Endodermal cell (in vitro differentiated cells): ENCODE data around the gene HS1BP3. TPM values are rescaled to one million over a fixed set of nuclear protein-coding genes. Genes with fewer than 3 reads are reported as not detected.

Experiments used
- DNase-seq: peaks from one replicate; pipeline ENCODE4 v3.0.0-alpha.2; 2017
- H3K27ac ChIP-seq: 2 replicates; pipeline ENCODE4 v1.5.1; 2013; ENCODE audit warnings: mild to moderate bottlenecking, low read depth, low read length, moderate library complexity
- H3K27me3 ChIP-seq: 2 replicates; pipeline ENCODE4 v1.6.1; 2013; ENCODE audit warnings: mild to moderate bottlenecking, low read length, moderate library complexity; ENCODE audit not compliant: insufficient read depth, control insufficient read depth, poor library complexity, severe bottlenecking
- H3K36me3 ChIP-seq: 2 replicates; pipeline ENCODE4 v1.7.0; 2013; ENCODE audit warnings: mild to moderate bottlenecking, low read length, moderate library complexity; ENCODE audit not compliant: control insufficient read depth, insufficient read depth
- H3K4me1 ChIP-seq: one replicate; pipeline ENCODE4 v1.7.0; 2013; ENCODE audit warnings: low read length; ENCODE audit not compliant: control insufficient read depth, insufficient read depth
- H3K4me3 ChIP-seq: 2 replicates; pipeline ENCODE4 v1.5.1; 2013; ENCODE audit warnings: mild to moderate bottlenecking, low read length, moderate library complexity
- H3K9ac ChIP-seq: 2 replicates; pipeline ENCODE4 v1.6.1; 2013; ENCODE audit warnings: mild to moderate bottlenecking, low read length, moderate library complexity; ENCODE audit not compliant: poor library complexity, severe bottlenecking; ENCODE audit errors: extremely low read depth
- H3K9me3 ChIP-seq: 2 replicates; pipeline ENCODE4 v1.6.1; 2013; ENCODE audit warnings: mild to moderate bottlenecking, low read length, moderate library complexity; ENCODE audit not compliant: control insufficient read depth
- H3K27ac Mint-ChIP-seq: 2 replicates; pipeline ENCODE4 v1.8.0; 2020; ENCODE audit warnings: mixed read lengths
- H3K27me3 Mint-ChIP-seq: 2 replicates; pipeline ENCODE4 v1.8.0; 2021; ENCODE audit warnings: mild to moderate bottlenecking, mixed read lengths; ENCODE audit not compliant: insufficient read depth
- H3K36me3 Mint-ChIP-seq: 2 replicates; pipeline ENCODE4 v1.8.0; 2020; ENCODE audit warnings: low read depth, mixed read lengths
- H3K4me1 Mint-ChIP-seq: 2 replicates; pipeline ENCODE4 v1.8.0; 2020; ENCODE audit warnings: mixed read lengths
- H3K4me3 Mint-ChIP-seq: 2 replicates; pipeline ENCODE4 v1.8.0; 2020; ENCODE audit warnings: mild to moderate bottlenecking, moderate library complexity, mixed read lengths
- H3K9me3 Mint-ChIP-seq: 2 replicates; pipeline ENCODE4 v1.8.0; 2020; ENCODE audit warnings: mild to moderate bottlenecking, mixed read lengths
- CTCF ChIP-seq: fragments of 200-600 bp; sonication (generic); conservative IDR thresholded peaks from 2 replicates; pipeline ENCODE4 v1.5.0; 2021; ENCODE audit warnings: antibody characterized with exemption, mild to moderate bottlenecking
- WGBS, 2 experiments: methylation state at CpG; one replicate each; pipeline versions ENCODE4 v1.1.5 to v1.1.7; 2013; ENCODE audit warnings: missing lambda C conversion rate in 2 of 2, mixed read lengths in 1 of 2; ENCODE audit not compliant: insufficient coverage in 1 of 2, insufficient read length in 1 of 2; 5-methylcytosine and 5-hydroxymethylcytosine counted together
- total RNA-seq, 2 donors: library from RNA; stranded (reverse); fragmentation: NEBNext Ultra II Directional in 1 of 2; extraction: Animal tissue kit (Norgen Biotek cat#: 25700) in 1 of 2; gene quantifications; 2 replicates in 1 of 2; 3 replicates in 1 of 2; pipeline ENCODE4 v1.2.1, GENCODE V29; 2021

Gene HS1BP3
- total RNA-seq, 2 donors from 2014 or later: 23.0 to 26.2 TPM

GRCh38 chr2:20626698-20627513 is 24.0 kb downstream of the HS1BP3 start:
- no peak overlapping the region for H3K4me3 ChIP-seq
- peaks cover under 1% of the 10 kb centered on the region for H3K4me1 ChIP-seq
- Mint-ChIP-seq H3K36me3 (peaks cover 6% of the 10 kb centered on the region), H3K27ac (no peak overlapping the region), H3K27me3 (no peaks in the 10 kb centered on the region), H3K9me3 (no peaks in the 10 kb centered on the region), H3K4me1 (peaks cover 16% of the 10 kb centered on the region), H3K4me3 (no peak overlapping the region)
- peak; percentile 47 for DNase-seq
- 93 to 96% methylated on average over 10 to 20 of the region's 20 CpGs for WGBS, 2 experiments
- H3K27me3 ChIP-seq: no peaks in the 10 kb centered on the region
- no peak overlapping the region for H3K27ac ChIP-seq
- no peaks in the 10 kb centered on the region for H3K9me3 ChIP-seq
- H3K9ac ChIP-seq: no peak overlapping the region
- peaks cover 4% of the 10 kb centered on the region for H3K36me3 ChIP-seq
- no peak for TF ChIP-seq CTCF

- Mint-ChIP-seq H3K4me1 (peaks cover 16% of the 10 kb centered on the region), H3K4me3 (no peak overlapping the region), H3K27ac (no peak overlapping the region), H3K36me3 (peaks cover 6% of the 10 kb centered on the region), H3K9me3 (no peaks in the 10 kb centered on the region), H3K27me3 (no peaks in the 10 kb centered on the region)
- TF ChIP-seq CTCF: no peak
- Histone ChIP-seq H3K4me1 (peaks cover 6% of the 10 kb centered on the region), H3K36me3 (peaks cover 4% of the 10 kb centered on the region), H3K4me3 (no peak overlapping the region), H3K27me3 (no peaks in the 10 kb centered on the region), H3K27ac (no peak overlapping the region), H3K9ac (no peak overlapping the region), H3K9me3 (no peaks in the 10 kb centered on the region)
- 97% methylated on average over 2 of the region's 2 CpGs; no CpG with 5 or more reads in 1 of the 2 experiments for WGBS, 2 experiments
- no peak for DNase-seq
Observed at GRCh38 chr2:20626392-20626697, 24.6 kb downstream of the HS1BP3 start.

- Mint-ChIP-seq H3K27ac (peak overlapping the region; percentile 72), H3K4me1 (peaks cover 16% of the 10 kb centered on the region), H3K9me3 (no peaks in the 10 kb centered on the region), H3K27me3 (no peaks in the 10 kb centered on the region), H3K36me3 (peaks cover 5% of the 10 kb centered on the region), H3K4me3 (no peak overlapping the region)
- Histone ChIP-seq H3K9me3 (no peaks in the 10 kb centered on the region), H3K4me1 (peaks cover 6% of the 10 kb centered on the region), H3K36me3 (peaks cover 1% of the 10 kb centered on the region), H3K4me3 (no peak overlapping the region), H3K9ac (no peak overlapping the region), H3K27me3 (no peaks in the 10 kb centered on the region), H3K27ac (no peak overlapping the region)
- WGBS, 2 experiments: 92 to 94% methylated on average over 9 to 19 of the region's 19 CpGs
- peak; percentile 74 for DNase-seq
- no peak for TF ChIP-seq CTCF
Observed at GRCh38 chr2:20625491-20626391, 25.2 kb downstream of the HS1BP3 start.
